Measurements from ENCODE around the gene CYTIP. TPM values are rescaled to one million over a fixed set of nuclear protein-coding genes. Genes with fewer than 3 reads are reported as not detected.
A peak's percentile ranks its signal among the peaks of the same experiment; 100 is the strongest.

Gene CYTIP
- total and polyA plus RNA-seq, 12 donors: 0.73 to 13.7 (median 1.6) TPM

DNA sequence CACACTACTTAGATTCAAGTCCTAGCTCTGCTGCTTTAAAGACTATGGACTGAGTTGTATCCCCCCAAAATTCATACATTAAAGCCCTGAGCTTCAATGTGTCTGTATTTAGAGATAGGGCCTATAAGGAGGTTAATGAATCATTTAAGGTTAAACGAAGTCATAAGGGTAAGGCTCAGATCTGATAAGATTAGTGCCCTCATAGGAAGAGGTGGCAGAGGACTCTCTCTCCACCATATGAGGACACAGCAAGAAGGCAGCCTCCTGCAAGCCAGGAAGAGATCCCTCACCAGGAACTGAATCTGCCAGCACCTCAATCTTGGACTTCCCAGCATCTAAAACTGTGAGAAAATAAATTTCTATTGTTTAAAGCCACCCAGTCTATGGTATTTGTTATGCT, 3.1 kb upstream of the CYTIP start:
- Histone ChIP-seq H3K27me3 (no peaks in the 10 kb centered on the region), H3K4me1 (peaks cover 0 to 18% (median 0%) of the 10 kb centered on the region in 9 donors), H3K9me3 (no peaks in the 10 kb centered on the region), H3K27ac (no peak overlapping the region), H3K4me3 (no peak overlapping the region), H3K36me3 (no peaks in the 10 kb centered on the region)
- intact Hi-C loops (cut with DNase I): no loop called here
- 36 to 40% methylated on average over 1 of the region's 1 CpG for WGBS, 2 donors
- no peak for DNase-seq
- TF ChIP-seq, protein P1, sequence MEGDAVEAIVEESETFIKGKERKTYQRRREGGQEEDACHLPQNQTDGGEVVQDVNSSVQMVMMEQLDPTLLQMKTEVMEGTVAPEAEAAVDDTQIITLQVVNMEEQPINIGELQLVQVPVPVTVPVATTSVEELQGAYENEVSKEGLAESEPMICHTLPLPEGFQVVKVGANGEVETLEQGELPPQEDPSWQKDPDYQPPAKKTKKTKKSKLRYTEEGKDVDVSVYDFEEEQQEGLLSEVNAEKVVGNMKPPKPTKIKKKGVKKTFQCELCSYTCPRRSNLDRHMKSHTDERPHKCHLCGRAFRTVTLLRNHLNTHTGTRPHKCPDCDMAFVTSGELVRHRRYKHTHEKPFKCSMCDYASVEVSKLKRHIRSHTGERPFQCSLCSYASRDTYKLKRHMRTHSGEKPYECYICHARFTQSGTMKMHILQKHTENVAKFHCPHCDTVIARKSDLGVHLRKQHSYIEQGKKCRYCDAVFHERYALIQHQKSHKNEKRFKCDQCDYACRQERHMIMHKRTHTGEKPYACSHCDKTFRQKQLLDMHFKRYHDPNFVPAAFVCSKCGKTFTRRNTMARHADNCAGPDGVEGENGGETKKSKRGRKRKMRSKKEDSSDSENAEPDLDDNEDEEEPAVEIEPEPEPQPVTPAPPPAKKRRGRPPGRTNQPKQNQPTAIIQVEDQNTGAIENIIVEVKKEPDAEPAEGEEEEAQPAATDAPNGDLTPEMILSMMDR (IDR thresholded peaks at IDR 0.05): no peak
- ATAC-seq: no peak

- no peaks in the 10 kb centered on the region for H3K9me3 ChIP-seq
- no peaks in the 10 kb centered on the region for H3K27me3 ChIP-seq
- ATAC-seq (no peak), DNase-seq (no peak)
- 85 to 86% methylated on average over 3 of the region's 3 CpGs for WGBS, 2 donors
- H3K4me3 ChIP-seq: peak overlapping the region in 1 of 10 donors; percentile 66
- peaks cover 0 to 33% (median 0%) of the 10 kb centered on the region in 9 donors for H3K4me1 ChIP-seq
- no peaks in the 10 kb centered on the region for H3K36me3 ChIP-seq
- intact Hi-C loops (cut with DNase I): no loop called here
- H3K27ac ChIP-seq: peak overlapping the region in 3 of 10 donors; percentile 6 to 94 (median 12)
- TF ChIP-seq, protein P1 (IDR thresholded peaks at IDR 0.05): no peak
These were observed 752 bp upstream of the CYTIP start for GRCh38 chr2:157444641-157445040.

DNA sequence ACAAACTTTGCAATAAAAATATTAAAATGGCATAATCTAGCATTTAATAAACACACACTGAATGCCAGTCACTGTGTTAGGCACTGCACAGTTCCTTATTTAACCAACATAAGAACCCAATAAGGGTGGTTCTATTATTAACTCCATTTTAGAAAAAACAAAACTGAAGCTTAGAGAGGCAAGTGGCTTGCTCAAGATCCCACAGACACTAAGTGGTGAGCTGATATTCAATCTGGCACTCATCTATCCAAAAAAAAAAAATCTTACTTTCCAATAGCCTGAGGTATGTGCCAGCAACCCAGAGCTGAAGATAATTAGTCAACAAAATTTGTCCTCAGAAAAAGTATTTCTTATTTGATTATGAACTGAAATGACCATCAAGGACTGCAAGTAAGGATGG, 799 bp downstream of the CYTIP start:
- H3K4me1 ChIP-seq: peaks cover 0 to 48% (median 0%) of the 10 kb centered on the region in 9 donors
- DNase-seq: no peak
- peak overlapping the region in 4 of 10 donors; percentile 6 to 94 (median 40) for H3K27ac ChIP-seq
- H3K4me3 ChIP-seq: peak overlapping the region in 6 of 10 donors; percentile 3 to 66 (median 24)
- H3K36me3 ChIP-seq: no peaks in the 10 kb centered on the region
- TF ChIP-seq, protein P1 (IDR thresholded peaks at IDR 0.05): no peak
- no peak for ATAC-seq
- H3K27me3 ChIP-seq: no peaks in the 10 kb centered on the region
- intact Hi-C loops (cut with DNase I): no loop called here
- H3K9me3 ChIP-seq: no peaks in the 10 kb centered on the region

DNA sequence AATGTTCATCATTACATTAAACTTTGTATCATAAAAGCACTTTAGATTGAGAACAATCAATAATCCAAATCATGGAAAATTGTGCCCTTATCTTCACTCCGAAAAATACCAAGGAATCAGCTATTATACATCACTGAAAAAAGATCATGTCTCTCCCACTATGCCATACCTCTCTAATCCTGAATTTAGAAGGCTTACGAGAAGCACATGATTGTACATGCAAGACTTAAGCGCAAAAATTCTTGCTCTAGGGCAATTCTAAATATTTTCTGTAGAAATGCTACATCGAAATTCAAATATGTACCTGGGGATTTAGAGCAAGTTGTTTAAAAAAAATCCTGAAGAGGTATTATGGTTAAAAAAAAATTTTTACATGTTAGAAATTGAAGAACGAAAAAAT, 1.3 kb downstream of the CYTIP start:
- Histone ChIP-seq H3K27ac (peak overlapping the region in 4 of 10 donors; percentile 6 to 94 (median 44)), H3K4me3 (peak overlapping the region in 4 of 10 donors; percentile 14 to 66 (median 26)), H3K27me3 (no peaks in the 10 kb centered on the region), H3K9me3 (no peaks in the 10 kb centered on the region), H3K4me1 (peaks cover 0 to 53% (median 0%) of the 10 kb centered on the region in 9 donors), H3K36me3 (no peaks in the 10 kb centered on the region)
- ATAC-seq (no peak), DNase-seq (no peak)
- TF ChIP-seq, protein P1 (IDR thresholded peaks at IDR 0.05): no peak
- intact Hi-C loops (cut with DNase I): no loop called here
- WGBS, 2 donors: 72 to 75% methylated on average over 5 of the region's 5 CpGs

Measured in heart right ventricle (tissue), 16 donors.